HG03442 (cell line): ENCODE measurements around the gene SLC25A31.

Experiments used
- ATAC-seq: cut with Tn5 transposase; IDR thresholded peaks from one replicate; pipeline ENCODE4 v1.9.1; 2021; ENCODE audit warnings: mild to moderate bottlenecking, moderate library complexity; ENCODE audit not compliant: unreplicated experiment

SLC25A31 gene

DNA sequence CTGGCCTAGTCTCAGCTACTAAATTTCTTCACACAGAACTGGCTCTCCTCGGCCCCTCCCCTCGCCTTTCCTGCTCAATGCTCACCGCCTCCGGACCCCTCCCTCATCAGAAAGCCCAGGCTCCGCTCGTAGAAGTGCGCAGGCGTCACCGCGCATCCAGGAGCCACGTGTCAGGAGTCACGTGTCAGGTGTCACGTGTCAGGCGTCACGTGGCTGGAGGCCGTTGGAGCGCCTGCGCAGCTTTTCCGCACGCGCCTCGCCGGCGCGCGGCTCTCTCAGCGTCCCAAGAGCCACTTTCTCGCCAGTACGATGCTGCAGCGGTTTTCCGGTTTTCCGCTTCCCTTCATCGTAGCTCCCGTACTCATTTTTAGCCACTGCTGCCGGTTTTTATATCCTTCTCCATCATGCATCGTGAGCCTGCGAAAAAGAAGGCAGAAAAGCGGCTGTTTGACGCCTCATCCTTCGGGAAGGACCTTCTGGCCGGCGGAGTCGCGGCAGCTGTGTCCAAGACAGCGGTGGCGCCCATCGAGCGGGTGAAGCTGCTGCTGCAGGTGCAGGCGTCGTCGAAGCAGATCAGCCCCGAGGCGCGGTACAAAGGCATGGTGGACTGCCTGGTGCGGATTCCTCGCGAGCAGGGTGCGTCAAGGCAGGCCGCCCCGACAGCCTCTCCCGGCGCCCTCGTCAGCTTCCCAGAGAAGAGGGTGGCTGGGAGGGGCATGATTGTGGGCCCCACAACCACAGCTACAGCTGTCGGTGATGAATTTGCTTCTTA is at the start of gene SLC25A31:
Gene SLC25A31, plus strand, starts transcription at position 259 of the 772 bp plus-strand sequence. Its CDS starts 146 bp downstream, at position 405.
- ATAC-seq: no peak

DNA sequence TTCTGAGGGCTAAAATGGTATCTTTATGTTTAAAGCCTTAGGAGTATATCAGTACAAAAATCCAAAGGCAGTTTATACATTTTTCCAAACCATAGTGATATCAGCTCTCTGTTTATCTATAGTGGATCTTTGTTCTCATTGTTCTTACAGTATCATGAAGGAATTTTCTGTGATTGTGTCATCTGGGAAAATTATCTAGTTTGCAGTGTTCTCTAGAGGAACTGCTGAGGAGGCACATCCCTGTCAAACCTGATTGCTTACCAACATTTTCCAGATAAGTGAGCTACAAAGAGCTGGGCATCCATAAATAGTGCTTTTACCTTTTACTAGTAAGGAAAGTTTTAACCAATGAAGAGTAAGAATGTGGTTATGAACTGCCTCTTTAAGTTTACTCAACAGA is 44.9 kb upstream of the SLC25A31 start:
- no peak for ATAC-seq

DNA sequence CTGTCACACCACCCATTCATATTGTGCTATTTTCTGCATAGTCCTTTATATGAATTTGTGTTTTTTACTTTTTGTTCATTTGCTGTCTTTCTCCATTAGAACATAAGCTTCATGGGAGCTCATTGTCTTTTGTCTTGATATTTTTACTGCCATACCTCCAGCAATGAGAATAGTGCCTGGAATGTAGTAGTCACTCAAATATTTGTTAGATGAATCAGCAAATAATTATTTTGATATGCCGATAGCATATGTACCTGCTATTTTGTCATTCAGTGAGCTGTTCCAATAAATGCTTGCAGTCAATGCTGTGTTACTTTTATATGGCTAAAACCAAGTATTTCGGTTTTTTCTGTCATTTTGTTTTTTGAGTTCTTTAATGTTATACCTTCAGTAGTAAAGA is 43.5 kb upstream of the SLC25A31 start:
- no peak for ATAC-seq

DNA sequence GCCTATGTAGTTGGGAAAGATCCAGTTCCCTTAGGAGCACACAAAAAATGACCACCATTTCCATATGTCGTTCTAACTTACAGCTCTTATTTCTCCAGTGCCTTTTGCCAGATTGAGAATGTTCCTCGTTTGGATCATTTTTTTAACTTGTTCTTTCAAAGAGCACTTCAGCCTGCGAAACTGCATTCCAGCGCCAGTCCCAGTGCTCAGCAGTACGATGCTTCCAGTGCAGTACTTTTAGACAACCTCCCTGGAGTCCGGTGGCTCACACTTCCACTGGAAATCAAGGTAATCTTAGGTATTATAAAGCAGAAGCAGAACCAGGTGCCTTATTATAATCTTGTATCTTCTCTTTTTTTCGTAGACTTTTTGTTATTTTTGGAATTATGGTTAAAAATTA is 42.6 kb upstream of the SLC25A31 start:
- no peak for ATAC-seq

DNA sequence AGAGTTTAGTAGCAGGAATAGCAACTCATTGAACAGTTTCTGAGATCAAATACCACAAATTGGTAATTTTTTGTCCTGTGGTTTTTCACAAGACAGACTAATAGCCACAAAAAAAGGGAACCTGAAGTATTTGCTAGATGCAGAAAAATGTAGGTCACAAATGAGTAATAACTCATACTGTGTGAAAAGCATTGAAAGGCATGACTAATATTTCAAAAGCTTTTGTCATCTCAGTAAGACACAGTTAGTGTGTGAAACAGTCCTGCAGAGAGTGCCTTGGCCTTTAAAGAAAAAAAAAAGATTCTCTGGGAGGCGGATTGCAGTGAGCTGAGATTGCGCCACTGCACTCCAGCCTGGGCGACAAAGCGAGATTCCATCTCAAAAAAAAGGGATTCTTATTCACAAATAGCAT is 31.4 kb upstream of the SLC25A31 start:
- peak; percentile 100 for ATAC-seq

DNA sequence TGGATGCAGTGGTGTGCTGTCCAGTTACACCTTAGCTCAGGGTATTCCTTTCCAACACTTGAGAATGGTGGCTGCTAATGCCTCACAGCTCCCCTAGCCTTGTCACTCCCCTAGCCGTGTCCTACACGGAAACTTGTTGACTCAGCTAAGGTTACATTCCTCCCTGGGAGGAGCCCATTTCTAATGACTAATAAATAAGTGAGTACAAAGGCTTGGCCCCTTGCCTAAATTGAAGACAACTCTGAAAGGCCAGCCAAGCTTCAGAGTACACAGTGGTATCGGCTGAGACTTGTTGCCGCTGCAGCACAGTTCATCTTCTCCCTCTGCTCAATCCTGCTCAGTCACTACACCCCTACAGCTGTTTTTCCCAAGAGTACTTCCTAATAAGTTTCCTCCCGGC is 21.2 kb upstream of the SLC25A31 start:
- ATAC-seq: no peak

DNA sequence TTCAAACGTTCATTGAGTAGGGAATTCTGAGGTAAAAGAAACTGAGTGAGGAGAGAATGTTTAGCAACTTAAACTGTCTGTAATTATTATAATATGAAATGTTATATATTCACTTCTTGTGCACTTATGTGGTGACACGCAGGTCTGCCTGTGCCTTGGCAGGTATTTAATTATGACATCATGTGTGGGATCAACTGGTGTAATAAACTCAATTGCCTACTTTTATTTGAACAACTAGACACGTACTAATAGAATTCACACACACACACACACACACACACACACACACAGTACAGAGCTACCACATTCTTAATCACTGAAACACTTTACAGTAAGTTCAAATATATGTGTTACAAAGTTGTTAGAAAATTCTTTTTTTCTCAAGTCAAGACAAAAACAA is 20.7 kb upstream of the SLC25A31 start:
- no peak for ATAC-seq

DNA sequence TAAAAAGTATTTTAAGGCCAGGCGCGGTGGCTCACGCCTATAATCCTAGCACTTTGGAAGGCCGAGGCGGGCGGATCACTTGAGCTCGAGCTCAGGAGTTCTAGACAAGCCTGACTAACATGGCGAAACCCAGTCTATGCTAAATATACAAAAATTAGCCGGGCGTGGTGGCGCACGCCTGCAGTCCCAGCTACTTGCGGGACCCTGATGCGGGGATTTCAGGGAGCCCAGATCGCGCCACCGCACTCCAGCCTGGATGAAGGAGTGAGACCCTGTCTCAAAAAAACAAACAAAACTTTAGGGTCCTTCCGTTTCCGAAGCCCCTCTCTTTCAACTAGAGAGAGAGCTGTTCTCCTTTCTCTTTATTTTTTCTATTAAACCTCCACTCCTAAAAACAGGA is 1.2 kb downstream of the SLC25A31 start:
- ATAC-seq: no peak

DNA sequence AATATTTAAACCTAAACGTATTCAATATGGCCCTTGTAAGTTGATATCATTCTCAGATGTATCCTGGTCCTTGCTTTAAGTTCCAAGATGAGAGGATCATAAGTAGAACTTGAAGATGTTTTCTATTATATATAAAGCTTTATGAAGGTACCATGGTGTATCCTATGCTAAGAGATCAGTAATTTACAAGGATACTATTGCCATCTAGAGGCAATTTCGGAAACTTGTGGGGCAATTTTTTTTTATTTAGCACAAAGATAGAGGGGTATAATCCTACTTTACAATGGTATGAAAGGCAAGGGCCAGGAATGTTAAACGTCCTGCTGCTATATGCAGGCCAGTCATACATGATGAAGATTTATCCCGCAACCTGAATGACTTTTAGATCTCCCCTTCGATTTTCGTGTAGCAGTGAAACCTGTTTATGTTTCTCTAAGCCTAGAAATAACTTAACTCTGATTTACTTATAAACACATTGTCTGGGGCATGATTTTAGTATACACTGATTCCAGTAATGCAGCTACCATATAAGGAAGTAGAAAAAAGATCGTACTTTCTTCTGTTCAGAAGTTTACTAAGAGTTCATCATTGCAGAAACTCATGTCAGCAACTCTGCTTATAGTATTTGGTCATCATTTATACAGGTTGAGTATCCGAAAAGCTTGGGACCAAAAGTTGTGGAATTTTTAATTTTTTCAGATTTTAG is 2.6 kb downstream of the SLC25A31 start:
- peak; percentile 88 for ATAC-seq

DNA sequence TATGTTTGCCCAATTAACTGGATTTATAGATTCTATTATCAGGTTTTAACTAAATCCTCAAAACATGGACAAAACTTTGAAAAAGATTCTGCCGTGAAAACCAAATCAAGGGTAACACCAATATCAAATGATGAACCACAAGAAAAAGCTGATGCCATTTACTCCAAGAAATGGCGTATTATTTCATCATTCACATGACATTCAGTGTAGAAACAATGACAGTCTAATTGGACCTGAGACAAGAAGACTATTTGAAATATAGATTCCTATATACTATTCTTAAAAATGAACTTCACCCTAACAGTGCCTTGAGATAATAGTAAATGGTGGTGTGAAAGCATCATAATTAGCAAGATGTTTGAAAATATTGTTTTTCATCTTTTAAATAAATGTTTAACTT is 4.8 kb downstream of the SLC25A31 start:
- no peak for ATAC-seq

DNA sequence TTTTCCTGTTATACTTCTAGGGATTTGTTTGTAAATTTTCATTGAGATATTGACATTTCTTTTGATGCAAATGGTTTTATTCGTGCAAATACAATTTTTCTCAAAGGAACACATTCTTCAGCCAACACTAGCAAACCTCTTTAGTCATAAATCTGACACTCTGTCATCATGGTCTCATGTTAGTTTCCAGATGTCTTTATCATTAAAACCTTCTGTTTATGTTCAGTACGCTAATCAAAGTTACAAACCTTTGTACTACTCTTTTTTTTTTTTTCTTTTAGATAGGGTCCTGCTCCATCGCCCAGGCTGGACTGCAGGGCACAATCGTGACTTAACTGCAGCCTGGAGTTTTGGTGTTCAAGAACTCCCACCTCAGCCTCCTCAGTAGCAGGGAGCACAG is 7.1 kb downstream of the SLC25A31 start:
- no peak for ATAC-seq

DNA sequence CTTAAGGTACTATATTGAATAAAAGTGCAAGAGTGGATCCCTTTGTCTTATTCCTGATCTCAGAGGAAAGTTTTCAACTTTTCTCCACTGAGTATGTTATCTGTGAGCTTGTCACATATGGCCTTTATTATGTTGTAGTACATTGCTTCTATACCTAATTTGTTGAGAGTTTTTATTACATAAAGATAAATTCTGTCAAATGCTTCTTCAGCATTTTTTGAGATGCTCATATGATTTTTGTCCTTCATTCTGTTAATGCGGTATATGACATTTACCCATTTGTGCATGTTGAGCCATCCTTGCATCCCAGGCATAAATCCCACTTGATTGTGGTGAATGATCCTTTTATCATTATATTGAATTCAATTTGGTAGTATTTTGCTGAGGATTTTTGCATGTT is 11.0 kb downstream of the SLC25A31 start:
- ATAC-seq: no peak

DNA sequence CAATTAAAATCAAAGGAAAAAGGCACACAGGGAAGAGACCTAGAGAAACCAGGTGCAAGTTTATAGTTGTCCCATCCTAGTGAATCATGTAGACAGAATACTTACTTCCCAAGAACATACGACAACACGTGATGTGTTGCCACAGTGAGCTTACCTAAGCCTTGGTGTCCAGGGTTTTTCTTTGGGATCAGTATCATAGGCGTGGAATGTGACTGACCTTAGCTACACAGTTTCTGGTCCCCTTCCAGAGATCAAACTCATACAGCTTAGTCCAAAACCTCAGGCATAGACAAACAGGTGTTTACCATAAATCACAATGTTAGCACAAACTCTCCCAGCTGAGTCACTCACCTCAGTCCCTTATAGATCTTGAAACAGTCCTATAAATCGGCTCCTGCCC is 17.7 kb downstream of the SLC25A31 start:
- no peak for ATAC-seq

DNA sequence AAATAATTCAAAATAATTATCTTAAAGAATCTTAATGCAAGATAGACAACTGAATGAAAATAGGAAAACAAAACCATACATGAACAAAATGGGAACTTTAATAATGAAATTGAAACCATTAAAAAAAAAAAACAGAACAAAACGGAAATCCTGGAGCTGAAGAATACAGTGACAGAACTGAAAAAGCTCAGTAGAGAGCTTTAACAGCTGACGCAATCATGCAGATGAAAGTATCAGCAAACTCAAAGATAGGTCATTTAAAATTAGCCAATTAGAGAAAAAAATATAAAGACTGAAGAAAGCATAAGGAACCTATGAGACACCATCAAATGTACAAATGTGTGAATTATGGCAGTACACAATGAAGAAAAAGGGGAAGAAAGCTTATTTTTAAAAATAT is 18.8 kb downstream of the SLC25A31 start:
- ATAC-seq: no peak

DNA sequence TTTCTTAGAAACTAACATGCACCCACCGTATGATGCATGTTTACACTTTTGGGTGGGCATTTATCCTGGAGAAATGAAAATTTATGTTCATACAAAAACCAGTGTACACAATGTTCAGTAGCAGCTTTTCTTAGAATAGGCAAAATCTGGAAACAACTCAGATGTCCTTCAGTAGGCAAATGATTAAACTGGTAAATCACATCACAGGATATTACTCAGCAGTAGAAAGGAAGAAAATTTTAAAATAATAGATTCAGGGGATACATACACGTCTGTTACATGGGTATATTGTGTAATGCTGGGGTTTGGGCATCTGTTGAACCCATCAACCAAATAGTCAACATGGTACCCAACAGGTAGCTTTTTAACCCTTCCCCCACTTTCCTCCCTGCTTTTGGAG is 26.7 kb downstream of the SLC25A31 start:
- no peak for ATAC-seq

DNA sequence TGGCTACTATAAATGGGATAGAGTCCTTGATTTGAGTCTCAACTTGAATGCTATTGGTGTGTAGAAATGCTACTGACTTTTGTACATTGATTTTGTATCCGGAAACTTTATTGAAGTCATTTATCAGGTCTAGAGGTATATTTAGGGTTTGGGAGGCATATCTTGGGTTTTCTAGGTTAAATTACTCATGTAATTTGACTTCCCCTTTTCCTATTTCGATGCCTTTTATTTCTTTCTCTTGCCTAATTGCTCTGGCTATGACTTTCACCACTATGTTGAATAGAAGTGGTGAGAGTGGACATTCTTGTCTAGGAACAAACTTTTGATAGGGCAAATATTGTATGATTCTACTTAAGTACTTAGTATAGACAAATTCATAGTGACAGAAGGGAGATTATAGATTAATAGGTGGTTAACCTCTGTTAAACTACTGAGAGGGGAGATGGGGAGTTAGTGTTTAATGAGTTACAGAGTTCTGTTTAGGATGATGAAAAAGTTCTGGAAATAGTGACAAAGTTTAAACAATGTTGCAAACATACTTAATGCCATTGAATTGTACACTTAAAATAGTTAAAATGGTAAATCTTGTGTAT is 29.1 kb downstream of the SLC25A31 start:
- ATAC-seq: no peak

DNA sequence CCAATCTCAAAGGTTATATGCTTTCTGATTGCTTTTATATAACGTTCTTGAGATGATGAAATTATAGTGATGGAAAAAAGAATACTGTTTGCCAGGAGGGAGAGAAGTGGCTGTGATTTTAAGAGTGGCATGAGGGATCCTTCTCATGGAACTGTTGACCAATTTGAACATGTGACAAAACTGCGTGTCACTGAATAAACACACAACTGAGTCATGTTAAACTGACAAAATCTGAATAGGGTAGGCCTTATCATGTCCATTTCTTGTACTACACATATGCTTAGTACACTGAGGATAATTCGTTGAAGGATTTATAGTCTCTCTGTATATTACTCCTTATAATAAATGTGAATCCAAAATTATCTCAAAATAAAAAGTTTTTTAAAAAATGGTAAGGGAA is 29.7 kb downstream of the SLC25A31 start:
- no peak for ATAC-seq

DNA sequence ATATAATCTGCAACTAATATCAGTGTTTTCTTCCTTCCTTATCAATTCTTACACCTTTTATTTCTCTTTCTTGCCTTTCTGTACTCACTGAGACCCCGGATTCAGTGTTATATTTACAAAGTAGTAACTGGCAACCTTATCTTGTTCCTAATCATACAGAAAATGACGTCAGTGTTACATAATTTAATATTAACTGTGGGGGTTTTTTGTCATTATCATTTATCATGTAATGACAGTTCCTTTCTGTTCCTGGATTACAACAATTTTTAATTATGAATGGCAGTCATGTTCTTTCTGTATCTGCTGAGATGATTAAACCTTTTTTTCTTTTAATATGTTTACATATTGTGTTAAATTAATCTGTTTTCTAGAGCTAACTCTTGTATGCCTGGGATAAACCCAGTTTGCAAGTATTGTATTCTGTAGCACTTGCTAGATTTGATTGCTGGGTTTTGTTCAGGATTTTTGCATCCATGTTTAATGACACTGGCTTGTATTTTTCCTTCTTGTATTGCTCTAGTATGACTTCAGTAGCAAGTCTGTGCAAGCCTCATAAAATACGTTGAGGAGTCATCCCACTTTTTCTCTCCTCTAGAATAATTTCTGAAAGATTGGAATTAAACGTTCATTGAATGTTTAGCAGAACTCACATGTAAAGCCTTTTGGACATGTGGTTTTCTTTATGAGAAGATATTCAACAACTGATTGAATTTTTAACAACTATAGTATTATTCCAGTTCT is 41.5 kb downstream of the SLC25A31 start:
- ATAC-seq: no peak

DNA sequence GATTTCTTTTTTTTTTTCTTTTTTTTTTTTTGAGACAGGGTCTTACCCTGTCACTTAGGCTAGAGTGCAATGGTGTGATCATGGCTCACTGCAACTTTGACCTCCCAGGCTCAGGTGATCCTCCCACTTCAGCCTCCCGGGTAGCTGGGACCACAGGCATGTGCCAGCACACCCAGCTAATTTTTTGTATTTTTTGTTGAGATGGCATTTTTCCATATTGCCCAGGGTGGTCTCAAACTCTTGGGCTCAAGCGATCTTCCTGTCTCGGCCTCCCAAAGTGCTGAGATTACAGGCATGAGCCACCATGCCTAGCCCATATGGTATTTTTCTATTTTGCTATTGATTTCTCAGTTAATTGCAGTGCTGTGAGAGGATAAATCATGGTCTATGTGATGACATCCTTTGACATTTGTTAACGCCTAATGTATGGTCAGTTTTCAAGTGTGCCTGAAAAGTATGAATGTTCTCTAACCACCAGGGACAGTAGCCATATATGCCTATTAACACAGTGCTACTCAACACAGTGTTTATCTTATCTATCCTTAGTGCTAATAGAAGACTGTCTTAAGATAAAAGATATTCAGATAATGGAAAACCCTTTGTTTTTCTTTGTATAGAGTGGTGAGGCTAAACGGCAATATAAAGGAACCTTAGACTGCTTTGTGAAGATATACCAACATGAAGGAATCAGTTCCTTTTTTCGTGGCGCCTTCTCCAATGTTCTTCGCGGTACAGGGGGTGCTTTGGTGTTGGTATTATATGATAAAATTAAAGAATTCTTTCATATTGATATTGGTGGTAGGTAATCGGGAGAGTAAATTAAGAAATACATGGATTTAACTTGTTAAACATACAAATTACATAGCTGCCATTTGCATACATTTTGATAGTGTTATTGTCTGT is 42.8 kb downstream of the SLC25A31 start:
- no peak for ATAC-seq

DNA sequence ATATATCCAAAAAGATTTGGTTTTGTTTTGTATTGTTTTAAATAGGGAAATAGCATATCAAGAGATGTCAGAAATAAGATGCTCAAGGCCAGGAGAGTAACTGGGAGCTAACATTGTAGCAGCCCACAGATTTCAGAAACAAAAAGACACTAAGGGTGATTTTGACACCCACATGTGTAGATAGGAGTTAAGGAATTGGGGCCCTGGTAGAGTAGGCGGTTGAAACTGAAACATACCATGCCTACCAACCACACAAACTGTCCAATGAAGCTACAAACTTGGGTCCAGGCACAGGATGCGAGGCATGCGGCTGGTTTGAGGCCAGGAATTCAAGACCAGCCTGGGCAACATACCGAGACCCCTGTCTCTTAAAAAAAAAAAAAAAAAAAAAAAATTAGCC is 45.6 kb downstream of the SLC25A31 start:
- ATAC-seq: peak; percentile 48
